Activated T-cell treated with anti-CD3 and anti-CD28 coated beads, Interleukin-2, amount 50 U/mL, for 48 hours (primary cell): ENCODE measurements around the gene TTYH3.
"Not testable (repeated sequence)": the region's sequence is repeated elsewhere in the genome, so short reads cannot be mapped to it uniquely, and the experiment has no call there.

Source experiments
- DNase-seq, 2 experiments: peaks; one replicate each; pipeline ENCODE4 v3.0.0-alpha.2; 2020

Gene TTYH3

GRCh38 chr7:2631946-2632732 lies at the start of gene TTYH3:
Gene TTYH3, plus strand, starts transcription at chr7:2631986. Its CDS starts 170 bp downstream, at chr7:2632156.
- DNase-seq: peak in 1 of 2 experiments; percentile 56

- DNase-seq: no peak
Measured at GRCh38 chr7:2582006-2582735, 49.6 kb upstream of the TTYH3 start.

- DNase-seq: no peak
Measured at GRCh38 chr7:2583798-2584580, 47.8 kb upstream of the TTYH3 start.

- DNase-seq: no peak
Measured at GRCh38 chr7:2585446-2585845, 46.3 kb upstream of the TTYH3 start.

- no peak for DNase-seq
Measured at GRCh38 chr7:2586326-2587020, 45.3 kb upstream of the TTYH3 start.

GRCh38 chr7:2587134-2587533 lies 44.7 kb upstream of the TTYH3 start:
- no peak for DNase-seq

GRCh38 chr7:2587778-2588177 lies 44.0 kb upstream of the TTYH3 start:
- no peak for DNase-seq

- no peak for DNase-seq
Measured at GRCh38 chr7:2589341-2589740, 42.4 kb upstream of the TTYH3 start.

GRCh38 chr7:2589941-2590340 lies 41.8 kb upstream of the TTYH3 start:
- DNase-seq: not testable (repeated sequence)

- no peak for DNase-seq
Measured at GRCh38 chr7:2592375-2592865, 39.4 kb upstream of the TTYH3 start.

GRCh38 chr7:2593036-2593727 lies 38.6 kb upstream of the TTYH3 start:
- DNase-seq: no peak

- no peak for DNase-seq
Measured at GRCh38 chr7:2594599-2594998, 37.2 kb upstream of the TTYH3 start.

- DNase-seq: no peak
Measured at GRCh38 chr7:2595258-2595860, 36.4 kb upstream of the TTYH3 start.

- DNase-seq: no peak
Measured at GRCh38 chr7:2596464-2597272, 35.1 kb upstream of the TTYH3 start.

- no peak for DNase-seq
Measured at GRCh38 chr7:2597273-2597640, 34.5 kb upstream of the TTYH3 start.

- no peak for DNase-seq
Measured at GRCh38 chr7:2598154-2598823, 33.5 kb upstream of the TTYH3 start.

GRCh38 chr7:2601065-2601464 lies 30.7 kb upstream of the TTYH3 start:
- no peak for DNase-seq

GRCh38 chr7:2601907-2602306 lies 29.9 kb upstream of the TTYH3 start:
- DNase-seq: no peak

- DNase-seq: no peak
Measured at GRCh38 chr7:2602406-2603043, 29.3 kb upstream of the TTYH3 start.
